ENCODE results near the gene GUCA2B. TPM values are rescaled to one million over a fixed set of nuclear protein-coding genes. Genes with fewer than 3 reads are reported as not detected.
A peak's percentile ranks its signal among the peaks of the same experiment; 100 is the strongest.

GUCA2B gene
- total RNA-seq, 1 experiment from 2014 or later, result not detected

DNA sequence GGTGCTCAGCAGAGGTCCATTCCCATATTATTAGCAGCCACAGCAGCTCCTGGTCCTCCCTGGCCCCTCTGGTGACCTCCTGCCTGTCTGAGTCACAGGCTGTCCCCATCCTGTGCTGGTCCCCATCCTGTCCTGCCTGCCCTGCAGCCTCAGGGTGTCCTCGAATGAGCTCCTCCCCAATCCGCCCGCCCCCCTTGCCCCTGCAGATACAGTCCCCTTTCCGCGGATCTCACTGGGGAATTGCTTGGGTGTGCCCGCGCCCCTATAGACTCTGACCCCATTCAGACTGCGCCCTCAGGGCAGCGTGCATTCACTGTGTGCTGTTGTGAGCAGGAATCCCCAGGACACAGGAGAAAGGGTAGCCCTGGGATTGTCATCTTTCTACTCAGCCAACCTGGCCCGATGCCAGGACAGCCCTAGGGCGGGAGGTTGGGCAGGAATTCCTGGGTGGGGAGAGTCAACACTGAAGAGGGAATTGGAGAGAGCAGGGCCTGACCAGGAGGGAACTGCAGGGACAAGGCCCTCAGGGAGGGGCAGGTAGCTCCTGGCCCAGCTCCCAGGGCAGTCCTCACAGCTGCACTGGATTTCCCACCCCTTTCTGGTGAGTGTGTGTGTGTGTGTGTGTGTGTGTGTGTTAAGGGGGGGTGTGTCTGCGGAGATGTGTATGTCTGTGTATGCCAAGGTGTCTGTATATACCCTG, 12.5 kb downstream of the GUCA2B start:
- peak; percentile 76 for DNase-seq (ENCODE audit: low read depth)

- no peak for DNase-seq (ENCODE audit: low read depth)
Observed at GRCh38 chr1:42167611-42168390, 14.6 kb downstream of the GUCA2B start.

DNA sequence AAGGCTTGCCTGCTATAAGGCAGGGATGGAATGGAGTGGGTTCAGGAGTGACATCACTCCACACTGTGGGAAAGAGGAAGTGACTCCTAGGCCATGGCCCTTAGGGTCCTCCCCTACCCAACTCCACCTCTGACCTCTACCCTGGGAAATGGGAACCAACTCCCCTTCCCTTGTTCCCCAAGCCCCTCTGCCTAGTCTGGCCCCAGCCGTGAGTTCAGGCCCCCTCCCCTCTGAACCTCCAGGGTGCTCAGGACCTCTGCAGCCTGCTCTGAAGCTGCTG, 15.1 kb downstream of the GUCA2B start:
- DNase-seq (ENCODE audit: low read depth), result no peak

DNA sequence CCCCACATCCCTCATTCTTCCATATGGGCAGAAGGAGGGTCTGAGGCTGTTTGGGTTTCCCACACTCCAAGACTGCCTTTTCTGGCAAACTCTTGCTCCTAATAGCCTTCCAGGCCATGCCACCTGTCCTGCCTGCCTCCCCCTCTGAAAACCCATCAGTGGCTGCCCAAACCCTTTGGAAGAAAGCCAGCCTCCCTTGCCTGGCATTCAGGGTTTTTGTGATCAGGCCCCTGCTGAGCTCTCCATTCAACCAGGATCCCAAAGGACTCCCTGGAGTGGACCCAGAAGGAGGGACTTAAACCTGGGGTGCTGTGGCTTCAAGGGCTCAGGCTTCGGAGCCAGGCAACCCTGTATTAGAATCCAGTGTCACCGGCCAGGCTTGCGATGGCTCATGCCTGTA, 15.6 kb downstream of the GUCA2B start:
- DNase-seq (ENCODE audit: low read depth), result no peak

GRCh38 chr1:42170779-42171621, 17.8 kb downstream of the GUCA2B start:
- DNase-seq (ENCODE audit: low read depth), result no peak

DNA sequence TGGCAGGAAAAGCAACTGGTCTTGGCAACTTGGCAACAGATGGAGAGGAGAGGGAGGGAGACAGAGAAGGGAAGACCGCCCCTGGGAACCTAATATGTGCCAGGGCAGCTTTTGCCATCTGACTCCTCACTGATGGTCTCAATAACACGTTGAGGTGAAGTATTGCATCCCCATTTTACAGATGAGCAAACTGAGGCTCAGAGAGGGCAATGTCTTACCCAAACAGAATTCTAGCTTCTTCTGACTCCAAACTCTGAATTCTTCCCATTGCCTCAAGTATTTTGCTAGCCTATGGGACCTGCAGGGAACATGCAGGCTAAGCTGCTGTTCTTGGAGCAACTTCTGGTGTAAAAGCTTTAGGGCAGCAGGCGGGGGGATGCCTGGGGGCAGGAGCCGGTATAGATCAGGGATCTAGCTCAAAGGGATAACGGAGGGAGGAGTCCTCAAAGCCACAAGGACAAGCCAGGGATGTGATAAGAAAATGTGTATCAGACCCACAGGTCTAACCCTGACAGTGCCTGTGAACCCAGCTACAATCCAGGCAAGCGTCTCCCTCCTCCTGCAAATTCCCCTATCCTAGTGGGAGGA, 18.6 kb downstream of the GUCA2B start:
- no peak for DNase-seq (ENCODE audit: low read depth)

GRCh38 chr1:42172381-42173133, 19.3 kb downstream of the GUCA2B start:
- DNase-seq (ENCODE audit: low read depth), result no peak

DNA sequence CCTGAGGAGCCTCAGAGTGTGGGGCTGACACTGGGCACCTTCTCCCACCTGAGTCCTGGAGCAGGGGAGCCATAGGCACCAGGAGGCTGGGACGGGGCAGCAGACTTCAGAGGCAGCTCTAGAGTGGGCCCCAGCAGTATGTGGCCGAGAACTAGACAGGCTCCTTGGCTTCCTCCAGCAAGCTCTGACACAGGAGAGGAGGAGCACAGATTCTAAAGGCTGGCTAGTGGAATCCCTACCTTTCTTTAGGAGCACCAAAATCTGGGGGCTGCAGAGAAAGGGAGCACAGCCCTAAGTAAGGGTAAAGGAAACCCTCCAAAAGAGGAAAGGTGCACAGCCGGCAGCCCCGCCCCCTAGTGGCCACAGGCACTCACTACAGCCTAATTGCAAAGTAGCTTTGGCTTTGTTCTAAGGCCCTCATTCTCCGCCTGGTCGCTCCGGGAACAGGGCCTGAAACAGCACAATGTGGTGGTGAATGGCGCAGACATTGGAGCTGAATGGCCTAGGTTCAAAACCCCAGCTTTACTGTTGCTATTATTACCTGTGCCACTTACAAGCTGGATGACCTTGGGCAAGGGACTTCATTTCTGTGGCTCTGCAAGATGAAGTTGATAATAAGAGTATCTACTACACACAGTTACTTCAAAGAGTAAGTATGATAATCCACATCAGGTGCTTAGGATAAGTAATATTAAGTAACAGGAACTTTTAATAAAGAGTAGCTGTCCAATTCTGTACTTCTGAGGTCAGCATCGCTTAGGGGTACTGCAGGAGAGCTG, 20.1 kb downstream of the GUCA2B start:
- peak; percentile 37 for DNase-seq (ENCODE audit: low read depth)

DNA sequence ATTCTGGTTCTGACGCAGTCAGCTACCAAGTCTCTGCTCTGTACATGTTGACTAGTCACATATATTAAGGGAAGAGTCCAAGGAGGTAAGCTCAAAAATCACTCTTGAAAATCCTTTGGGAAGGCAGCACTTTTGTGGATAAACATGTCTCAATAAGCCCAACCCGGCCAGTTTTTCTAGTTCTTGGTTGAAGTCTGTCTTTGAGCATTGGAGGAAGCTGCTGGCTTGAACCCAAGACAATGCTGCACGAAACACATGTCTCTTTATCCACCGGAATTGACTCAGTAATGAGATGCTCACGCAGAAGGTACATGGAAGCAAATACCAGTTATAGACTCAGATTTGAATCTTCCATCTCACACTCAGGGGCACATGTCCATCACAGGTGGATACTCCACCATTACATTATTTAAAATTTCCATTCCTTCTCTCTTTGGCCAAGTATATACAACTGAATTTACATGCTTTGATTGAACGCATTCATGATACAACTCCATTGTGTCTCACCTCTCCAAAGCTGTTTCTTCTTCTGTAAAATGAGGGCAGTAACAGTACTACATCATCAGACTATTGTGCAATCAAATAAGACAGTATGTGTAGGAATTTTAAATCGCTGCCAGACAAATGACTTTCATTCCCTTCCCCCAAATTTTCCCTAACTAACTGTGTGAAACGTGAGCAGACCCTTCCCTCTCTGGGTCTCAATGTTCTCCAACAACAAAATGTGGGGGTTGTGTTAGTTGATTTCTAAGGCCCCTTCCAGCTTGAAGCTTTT, 20.9 kb downstream of the GUCA2B start:
- no peak for DNase-seq (ENCODE audit: low read depth)

- DNase-seq (ENCODE audit: low read depth), result no peak
Observed at GRCh38 chr1:42175314-42176054, 22.3 kb downstream of the GUCA2B start.

- peak; percentile 37 for DNase-seq (ENCODE audit: low read depth)
Observed at GRCh38 chr1:42176902-42177519, 23.8 kb downstream of the GUCA2B start.

- peak; percentile 71 for DNase-seq (ENCODE audit: low read depth)
Observed at GRCh38 chr1:42177541-42177981, 24.4 kb downstream of the GUCA2B start.

DNA sequence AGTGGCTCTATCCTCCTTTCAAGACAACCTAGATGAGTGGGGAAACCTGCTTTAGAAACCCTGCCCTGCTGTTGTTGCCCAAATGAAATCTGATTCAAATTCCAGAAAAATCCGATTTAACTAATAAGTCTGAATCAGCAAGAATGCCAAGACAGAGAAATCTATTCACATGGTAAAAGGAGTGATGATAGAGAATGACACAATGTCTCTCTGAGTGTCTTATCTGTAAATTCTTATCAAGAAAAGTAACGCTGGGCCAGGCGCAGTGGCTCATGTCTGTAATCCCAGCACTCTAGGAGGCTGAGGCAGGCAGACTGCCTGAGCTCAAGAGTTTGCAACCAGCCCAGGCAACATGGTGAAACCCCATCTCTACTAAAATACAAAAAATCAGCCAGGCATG, 25.0 kb downstream of the GUCA2B start:
- no peak for DNase-seq (ENCODE audit: low read depth)

DNA sequence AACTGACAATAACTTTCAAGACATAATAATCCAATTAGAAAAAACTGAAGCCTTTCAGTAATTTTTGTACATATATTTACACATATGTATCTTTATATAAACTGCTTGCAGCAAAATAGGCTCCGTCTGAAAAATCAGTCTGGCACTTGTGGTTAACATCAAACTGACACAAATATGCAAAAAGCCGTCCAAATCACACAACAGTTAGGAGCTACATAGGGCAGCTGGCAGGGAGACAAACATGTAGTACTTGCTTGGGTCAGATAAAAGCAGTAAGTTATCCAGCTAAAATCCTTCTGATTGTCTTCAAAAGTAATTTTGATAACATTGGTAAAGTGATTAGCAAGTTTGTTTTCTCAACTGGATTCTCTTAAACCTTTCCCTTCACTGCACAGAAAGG, 26.1 kb downstream of the GUCA2B start:
- DNase-seq (ENCODE audit: low read depth), result no peak

GRCh38 chr1:42179900-42180329, 26.7 kb downstream of the GUCA2B start:
- DNase-seq (ENCODE audit: low read depth), result no peak

DNA sequence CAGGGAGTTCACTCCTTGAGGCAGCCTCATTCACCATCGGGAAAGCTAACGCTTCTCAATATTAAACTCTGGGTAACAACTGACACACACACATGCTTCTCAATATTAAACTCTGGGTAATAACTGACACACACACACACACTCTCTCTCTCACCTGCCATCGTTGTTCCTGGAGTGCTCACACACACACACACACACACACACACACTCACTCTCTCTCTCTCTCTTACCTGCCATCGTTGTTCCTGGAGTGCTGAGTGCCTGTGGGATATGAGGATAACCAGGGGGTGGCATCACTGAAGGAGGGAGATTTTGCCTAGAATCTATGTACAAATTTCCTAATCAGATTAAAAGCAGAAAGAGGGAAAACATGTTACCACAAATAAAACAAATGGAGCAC, 28.5 kb downstream of the GUCA2B start:
- no peak for DNase-seq (ENCODE audit: low read depth)

- DNase-seq (ENCODE audit: low read depth), result no peak
Observed at GRCh38 chr1:42183210-42183956, 30.2 kb downstream of the GUCA2B start.

GRCh38 chr1:42183957-42184268, 30.7 kb downstream of the GUCA2B start:
- no peak for DNase-seq (ENCODE audit: low read depth)
